H1 (cell line): ENCODE measurements around the gene FLOT1. TPM values are rescaled to one million over a fixed set of nuclear protein-coding genes. Genes with fewer than 3 reads are reported as not detected.

Source experiments
- CTCF ChIA-PET: fragments of 300-600 bp; sonication (Branson Sonifier 250); formaldehyde crosslinking; loops from one replicate; lab custom pipeline; 2021; ENCODE audit not compliant: partially characterized antibody; lab: Charles Lee
- POLR2A ChIA-PET: fragments of 300-600 bp; sonication (Branson Sonifier 250); formaldehyde crosslinking; loops from one replicate; lab custom pipeline; 2021; ENCODE audit warnings: inconsistent platforms; ENCODE audit not compliant: partially characterized antibody; lab: Charles Lee
- DNase-seq, 2 experiments: peaks; one replicate each; pipeline versions ENCODE4 v3.0.0 to v3.0.0-alpha.2; 2010 to 2022; ENCODE audit warnings: low spot score in 2 of 2, low read depth in 1 of 2, mixed read lengths in 1 of 2
- FAIRE-seq: peaks from 2 replicates; lab custom pipeline; 2011; peaks lifted over from hg19 to GRCh38; lab: Jason Lieb, UNC
- H2AFZ ChIP-seq: 2 replicates; pipeline ENCODE4 v1.8.1; 2012; ENCODE audit warnings: low read length, inconsistent platforms
- H2AK5ac ChIP-seq: 2 replicates; pipeline ENCODE4 v1.6.1; 2013; ENCODE audit warnings: low read depth, low read length
- H2BK120ac ChIP-seq: replicated peaks from 2 replicates; pipeline ENCODE3; 2013; ENCODE audit warnings: low read depth, low read length, inconsistent platforms
- H2BK12ac ChIP-seq: 2 replicates; pipeline ENCODE4 v1.6.1; 2013; ENCODE audit warnings: low read depth, low read length
- H2BK15ac ChIP-seq: 2 replicates; pipeline ENCODE4 v1.6.1; 2013; ENCODE audit warnings: low read length
- H2BK20ac ChIP-seq: 2 replicates; pipeline ENCODE4 v1.6.1; 2013; ENCODE audit warnings: low read length
- H2BK5ac ChIP-seq: 2 replicates; pipeline ENCODE4 v1.6.1; 2013; ENCODE audit warnings: low read depth, low read length
- H3K14ac ChIP-seq: 2 replicates; pipeline ENCODE4 v1.6.1; 2013; ENCODE audit warnings: inconsistent platforms; ENCODE audit not compliant: insufficient read length
- H3K18ac ChIP-seq: 2 replicates; pipeline ENCODE4 v1.6.1; 2013; ENCODE audit warnings: low read length; ENCODE audit errors: extremely low read depth
- H3K23ac ChIP-seq: 2 replicates; pipeline ENCODE4 v1.6.1; 2013; ENCODE audit warnings: inconsistent platforms; ENCODE audit not compliant: insufficient read length
- H3K23me2 ChIP-seq: 2 replicates; pipeline ENCODE4 v1.6.1; 2013; ENCODE audit warnings: low read depth, low read length
- H3K27ac ChIP-seq: 2 replicates; pipeline ENCODE4 v1.6.1; 2011; ENCODE audit warnings: low read depth, low read length, inconsistent platforms
- H3K27me3 ChIP-seq, 4 experiments: replicated peaks in 1 of 4; 1 replicate in 1 of 4; 2 replicates in 3 of 4; pipeline versions ENCODE4 v1.6.1 to v1.8.1; 2011 to 2013; ENCODE audit warnings: low read length in 3 of 4, mild to moderate bottlenecking in 3 of 4, inconsistent platforms in 2 of 4, mixed read lengths in 2 of 4, moderate library complexity in 1 of 4; ENCODE audit not compliant: control insufficient read depth in 3 of 4, insufficient read depth in 3 of 4; ENCODE audit errors: extremely low read depth in 1 of 4
- H3K36me3 ChIP-seq, 4 experiments: 2 replicates each; pipeline versions ENCODE4 v1.6.1 to v1.8.1; 2011 to 2013; ENCODE audit warnings: mild to moderate bottlenecking in 4 of 4, low read length in 3 of 4, moderate library complexity in 2 of 4, control low read depth in 1 of 4, inconsistent platforms in 1 of 4; ENCODE audit not compliant: insufficient read depth in 4 of 4, control insufficient read depth in 2 of 4
- H3K4ac ChIP-seq: replicated peaks from 2 replicates; pipeline ENCODE3; 2013; ENCODE audit warnings: low read length, low read depth, mixed read lengths, inconsistent platforms; ENCODE audit not compliant: insufficient read length
- H3K4me1 ChIP-seq, 4 experiments: replicated peaks in 1 of 4; 1 replicate in 1 of 4; 2 replicates in 3 of 4; pipeline versions ENCODE4 v1.6.1 to v1.8.1; 2011 to 2013; ENCODE audit warnings: low read length in 3 of 4, inconsistent platforms in 2 of 4, mixed read lengths in 1 of 4; ENCODE audit not compliant: insufficient read depth in 4 of 4, control insufficient read depth in 3 of 4
- H3K4me2 ChIP-seq, 2 experiments: 2 replicates each; pipeline versions ENCODE4 v1.6.1 to v1.8.1; 2011 to 2013; ENCODE audit warnings: low read depth in 2 of 2, low read length in 2 of 2, control low read depth in 1 of 2, inconsistent platforms in 1 of 2, mild to moderate bottlenecking in 1 of 2; ENCODE audit not compliant: insufficient read depth in 1 of 2
- H3K4me3 ChIP-seq, 4 experiments: fragments of 200-600, 300-600 bp in 1 of 4; sonication (generic), shearing (Covaris generic), sonication (Bioruptor Twin) in 1 of 4; 2 replicates each; pipeline versions ENCODE4 v1.5.1 to v1.8.1; 2011 to 2016; ENCODE audit warnings: low read length in 4 of 4, low read depth in 3 of 4, control low read depth in 2 of 4, inconsistent platforms in 2 of 4, mild to moderate bottlenecking in 2 of 4, mixed read lengths in 1 of 4, moderate library complexity in 1 of 4; ENCODE audit not compliant: insufficient read depth in 2 of 4; ENCODE audit errors: extremely low read depth in 1 of 4
- H3K56ac ChIP-seq: replicated peaks from 2 replicates; pipeline ENCODE3; 2013; ENCODE audit warnings: low read depth, mild to moderate bottlenecking, mixed read lengths, low read length, inconsistent platforms; ENCODE audit not compliant: insufficient read length
- H3K79me1 ChIP-seq: 2 replicates; pipeline ENCODE4 v1.6.1; 2013; ENCODE audit warnings: low read depth, low read length, control low read depth
- H3K79me2 ChIP-seq, 2 experiments: 2 replicates each; pipeline versions ENCODE4 v1.6.1 to v1.8.1; 2012 to 2013; ENCODE audit warnings: low read length in 2 of 2, mild to moderate bottlenecking in 2 of 2, inconsistent platforms in 1 of 2; ENCODE audit not compliant: insufficient read depth in 2 of 2, control insufficient read depth in 1 of 2
- H3K9ac ChIP-seq, 4 experiments: replicated peaks in 1 of 4; 1 replicate in 1 of 4; 2 replicates in 3 of 4; pipeline versions ENCODE4 v1.6.1 to v1.8.1; 2011 to 2013; ENCODE audit warnings: low read depth in 3 of 4, low read length in 3 of 4, control low read depth in 2 of 4, mild to moderate bottlenecking in 2 of 4, moderate library complexity in 2 of 4, inconsistent platforms in 1 of 4; ENCODE audit errors: extremely low read depth in 1 of 4
- H3K9me3 ChIP-seq, 2 experiments: 2 replicates each; pipeline versions ENCODE4 v1.6.1 to v1.8.1; 2012 to 2013; ENCODE audit warnings: mild to moderate bottlenecking in 2 of 2, moderate library complexity in 2 of 2, control low read depth in 1 of 2, inconsistent platforms in 1 of 2, low read depth in 1 of 2, low read length in 1 of 2, mixed read lengths in 1 of 2; ENCODE audit not compliant: insufficient read depth in 2 of 2
- H4K20me1 ChIP-seq, 2 experiments: replicated peaks in 1 of 2; 2 replicates each; pipeline versions ENCODE3 to v1.8.1; 2011 to 2013; ENCODE audit warnings: inconsistent platforms in 2 of 2, low read length in 2 of 2, mild to moderate bottlenecking in 1 of 2; ENCODE audit not compliant: insufficient read depth in 2 of 2, control insufficient read depth in 1 of 2
- H4K5ac ChIP-seq: 2 replicates; pipeline ENCODE4 v1.6.1; 2013; ENCODE audit warnings: low read length, low read depth, mixed read lengths, inconsistent platforms; ENCODE audit not compliant: insufficient read length
- H4K8ac ChIP-seq: 2 replicates; pipeline ENCODE4 v1.8.0; 2013; ENCODE audit warnings: mild to moderate bottlenecking, moderate library complexity, low read length, inconsistent platforms; ENCODE audit not compliant: insufficient read depth; ENCODE audit errors: extremely low read depth
- H4K91ac ChIP-seq: replicated peaks from 2 replicates; pipeline ENCODE3; 2013; ENCODE audit warnings: low read length, mixed read lengths, inconsistent platforms; ENCODE audit not compliant: insufficient read length
- ATF3 ChIP-seq: IDR thresholded peaks from 2 replicates; pipeline ENCODE4 v1.6.1; 2011; ENCODE audit warnings: low read depth, mild to moderate bottlenecking, low read length; ENCODE audit not compliant: insufficient read depth
- BCL11A ChIP-seq, 2 experiments: IDR thresholded peaks; one replicate each; pipeline ENCODE4 v1.6.1; 2011; ENCODE audit warnings: low read depth in 2 of 2, low read length in 2 of 2, mild to moderate bottlenecking in 2 of 2
- CEBPB ChIP-seq: IDR thresholded peaks from 2 replicates; pipeline ENCODE4 v1.6.1; 2012; ENCODE audit warnings: low read depth, low read length
- CHD1 ChIP-seq: IDR thresholded peaks from 2 replicates; pipeline ENCODE4 v1.6.1; 2012; ENCODE audit warnings: low read depth, low read length, improper control_type of control experiment
- EZH2 ChIP-seq: fragments of 200-600 bp; sonication (generic); IDR thresholded peaks from 2 replicates; pipeline ENCODE4 v1.7.1; 2012; ENCODE audit warnings: low read depth, mild to moderate bottlenecking, moderate library complexity, low read length, inconsistent platforms; ENCODE audit not compliant: severe bottlenecking
- FOSL1 ChIP-seq: IDR thresholded peaks from 2 replicates; pipeline ENCODE4 v1.6.1; 2011; ENCODE audit warnings: mild to moderate bottlenecking, low read depth, low read length, moderate library complexity; ENCODE audit not compliant: insufficient read depth
- HDAC2 ChIP-seq, 2 experiments: fragments of 300-600 bp in 1 of 2; sonication (generic) in 1 of 2; IDR thresholded peaks; 2 replicates each; pipeline ENCODE4 v1.6.1; 2011 to 2012; ENCODE audit warnings: low read depth in 2 of 2, low read length in 2 of 2, mild to moderate bottlenecking in 2 of 2, moderate library complexity in 2 of 2, borderline replicate concordance in 1 of 2, inconsistent platforms in 1 of 2
- PHF8 ChIP-seq: fragments of 200-600 bp; sonication (generic); conservative IDR thresholded peaks from 2 replicates; pipeline ENCODE4 v1.7.1; 2012; ENCODE audit warnings: low read depth, mild to moderate bottlenecking, inconsistent platforms, low read length, moderate library complexity
- RAD21 ChIP-seq, 2 experiments: IDR thresholded peaks in 1 of 2; conservative IDR thresholded peaks in 1 of 2; 2 replicates each; pipeline ENCODE4 v1.6.1; 2011; ENCODE audit warnings: low read depth in 2 of 2, low read length in 2 of 2, improper control_type of control experiment in 1 of 2, inconsistent platforms in 1 of 2, mild to moderate bottlenecking in 1 of 2, moderate library complexity in 1 of 2
- SP1 ChIP-seq: IDR thresholded peaks from 2 replicates; pipeline ENCODE4 v1.6.1; 2011; ENCODE audit warnings: low read depth, low read length
- TCF12 ChIP-seq: IDR thresholded peaks from 2 replicates; pipeline ENCODE4 v1.6.1; 2011; ENCODE audit warnings: low read depth, mild to moderate bottlenecking, low read length
- YY1 ChIP-seq: IDR thresholded peaks from 2 replicates; pipeline ENCODE4 v1.6.1; 2011; ENCODE audit warnings: low read depth, mild to moderate bottlenecking, low read length
- WGBS, 2 experiments: shearing (Covaris generic) in 1 of 2; methylation state at CpG; one replicate each; pipeline versions ENCODE4 v1.1.6 to v1.1.7; 2013 to 2015; ENCODE audit warnings: low lambda C conversion rate in 2 of 2, mixed read lengths in 2 of 2, inconsistent platforms in 1 of 2, low coverage in 1 of 2, missing lambda C conversion rate in 1 of 2; ENCODE audit not compliant: insufficient replicate concordance in 2 of 2, insufficient coverage in 1 of 2, insufficient read length in 1 of 2; ENCODE audit errors: extremely low coverage in 1 of 2, missing lambda C conversion rate in 1 of 2; 5-methylcytosine and 5-hydroxymethylcytosine counted together
- polyA plus RNA-seq, 7 experiments: library from polyadenylated mRNA; depleted of rRNA in 3 of 7; stranded (reverse) in 5 of 7; unstranded in 2 of 7; fragments of >200 nt in 5 of 7; fragments of 200-250 nt in 2 of 7; gene quantifications; 1 replicate in 5 of 7; 2 replicates in 1 of 7; 4 replicates in 1 of 7; pipeline versions ENCODE4 v1.2.1 to v1.2.3, GENCODE V29; 2011 to 2013; ENCODE audit warnings: missing spikeins in 2 of 7, mixed read lengths in 2 of 7
- total RNA-seq: library from RNA; stranded (reverse); fragmentation: NEBNext Ultra II Directional; extraction: Animal tissue kit (Norgen Biotek cat#: 25700); gene quantifications from 2 replicates; pipeline ENCODE4 v1.2.1, GENCODE V29; 2021

FLOT1 gene
- total and polyA plus RNA-seq, 2 of the 8 experiments (the other 6 are each of a cell fraction or from before 2014, with no cell fraction given) = 87.5 to 88.1 TPM

- Histone ChIP-seq H3K23ac (no peak overlapping the region), H2BK5ac (no peak overlapping the region), H4K91ac (no peak overlapping the region), H3K36me3 (no peaks in the 10 kb centered on the region), H3K27me3 (peaks cover 0 to 18% (median 13%) of the 10 kb centered on the region in 4 experiments; a peak in 6 of 7 replicates), H2BK15ac (no peak overlapping the region), H3K4me1 (no peaks in the 10 kb centered on the region), H3K23me2 (no peaks in the 10 kb centered on the region), H3K18ac (no peak overlapping the region), H3K4ac (no peak overlapping the region), H3K27ac (no peak overlapping the region), H2AK5ac (no peak overlapping the region), H4K20me1 (no peaks in the 10 kb centered on the region), H3K14ac (no peak overlapping the region), H4K8ac (no peak overlapping the region), H3K9me3 (no peaks in the 10 kb centered on the region), H2AFZ (no peak overlapping the region), H4K5ac (no peak overlapping the region), H3K56ac (no peak overlapping the region), H3K79me2 (no peaks in the 10 kb centered on the region), H2BK120ac (no peak overlapping the region), H3K4me2 (no peak overlapping the region), H3K9ac (no peak overlapping the region), H2BK12ac (no peak overlapping the region), H3K4me3 (no peak overlapping the region), H2BK20ac (no peak overlapping the region), H3K79me1 (no peaks in the 10 kb centered on the region)
- POLR2A ChIA-PET = interaction anchor here (1.7 to 1.8 kb wide), 2 partner anchors 10 to 94 kb away, joined by 3 to 6 read pairs; partner anchors contain the start of gene DDR1
- FAIRE-seq (no peak), DNase-seq (no peak)
- WGBS, 2 experiments = 61% methylated on average over 4 of the region's 4 CpGs; no CpG with 5 or more reads in 1 of the 2 experiments
- CTCF ChIA-PET = interaction anchor here (0.8 to 1.4 kb wide), 9 partner anchors 9 to 280 kb away, joined by 3 to 6 read pairs (median 3); no protein-coding TSS in a partner anchor
- TF ChIP-seq ATF3 = no peak
- TF ChIP-seq CEBPB = no peak
- no peak for TF ChIP-seq EZH2
- TF ChIP-seq FOSL1 = no peak
- TF ChIP-seq TCF12 = peak; percentile 85
- no peak for TF ChIP-seq PHF8
- TF ChIP-seq BCL11A (IDR thresholded peaks at IDR 0.05; ENCODE audit: low read depth in 2 of 2, low read length in 2 of 2) = no peak
- TF ChIP-seq HDAC2 (IDR thresholded peaks at IDR 0.05; ENCODE audit: borderline replicate concordance in 1 of 2, low read depth in 2 of 2, low read length in 2 of 2) = no peak
- no peak for TF ChIP-seq YY1
- TF ChIP-seq CHD1 = no peak
- TF ChIP-seq RAD21 (IDR thresholded peaks at IDR 0.05 in 1 of 2, conservative IDR thresholded peaks at IDR 0.05 in 1 of 2; ENCODE audit: low read depth in 2 of 2, low read length in 2 of 2) = peak; percentile 62 to 64
- TF ChIP-seq SP1 = no peak
These were observed 48.4 kb upstream of the FLOT1 start for GRCh38 chr6:30790724-30791383.
